K562 (cell line): ENCODE measurements around the gene MAU2. TPM values are rescaled to one million over a fixed set of nuclear protein-coding genes. Genes with fewer than 3 reads are reported as not detected.

Source experiments
- ETV1 ChIP-seq: fragments of 450-650 bp; conservative IDR thresholded peaks from 2 replicates; pipeline ENCODE4 v1.6.1; 2016; ENCODE audit warnings: missing genetic modification characterization, control low read depth, low read depth, missing compliant biosample characterization
- GATA2 ChIP-seq: sonication (generic); formaldehyde crosslinking; IDR thresholded peaks from 2 replicates; pipeline ENCODE4 v1.4.0; 2020; ENCODE audit warnings: mild to moderate bottlenecking, missing genetic modification reagents
- HCFC1 ChIP-seq: IDR thresholded peaks from 2 replicates; pipeline ENCODE4 v1.6.1; 2012; ENCODE audit warnings: low read depth, low read length, improper control_type of control experiment
- HDAC2 ChIP-seq: fragments of 450-650 bp; IDR thresholded peaks from 2 replicates; pipeline ENCODE4 v1.6.1; 2016; ENCODE audit warnings: mild to moderate bottlenecking
- HDAC8 ChIP-seq: fragments of 450-650 bp; IDR thresholded peaks from 2 replicates; pipeline ENCODE4 v1.6.1; 2016; ENCODE audit warnings: mild to moderate bottlenecking, missing genetic modification characterization, moderate library complexity, missing compliant biosample characterization
- KLF6 ChIP-seq: fragments of 250-450 bp; sonication (Bioruptor Pico); IDR thresholded peaks from 2 replicates; pipeline ENCODE4 v1.4.0; 2020; ENCODE audit warnings: mild to moderate bottlenecking, moderate library complexity, borderline replicate concordance
- NCOA6 ChIP-seq: fragments of 450-650 bp; IDR thresholded peaks from 2 replicates; pipeline ENCODE4 v1.6.1; 2017; ENCODE audit warnings: mild to moderate bottlenecking
- NR1H2 ChIP-seq: sonication (generic); formaldehyde crosslinking; IDR thresholded peaks from 2 replicates; pipeline ENCODE4 v1.4.0; 2020; ENCODE audit warnings: mild to moderate bottlenecking, missing genetic modification reagents
- PCBP1 ChIP-seq: fragments of 200-400 bp; formaldehyde crosslinking; IDR thresholded peaks from 2 replicates; pipeline ENCODE4 v1.6.1; 2018; ENCODE audit warnings: mild to moderate bottlenecking, low read depth, low read length; ENCODE audit not compliant: poor library complexity, severe bottlenecking
- TRIM24 ChIP-seq, 2 experiments: fragments of 450-650 bp; IDR thresholded peaks; 2 replicates each; pipeline ENCODE4 v1.6.1; 2016
- ZFP30 ChIP-seq: fragments of 250-450 bp; sonication (Bioruptor Pico); IDR thresholded peaks from 2 replicates; pipeline ENCODE4 v1.8.0; 2022; ENCODE audit warnings: moderate library complexity, mild to moderate bottlenecking, inconsistent platforms, borderline replicate concordance
- ZNF174 ChIP-seq: fragments of 250-450 bp; sonication (Bioruptor Pico); IDR thresholded peaks from 2 replicates; pipeline ENCODE4 v1.4.0; 2020; ENCODE audit warnings: mild to moderate bottlenecking
- ZNF175 ChIP-seq: fragments of 200-800 bp; sonication (Bioruptor generic); IDR thresholded peaks from 2 replicates; pipeline ENCODE4 v1.6.1; 2016; ENCODE audit warnings: low read depth, mild to moderate bottlenecking, missing genetic modification characterization, missing compliant biosample characterization
- ZNF197 ChIP-seq: fragments of 200-800 bp; sonication (Bioruptor generic); IDR thresholded peaks from 2 replicates; pipeline ENCODE4 v1.6.1; 2016; ENCODE audit warnings: low read depth, missing genetic modification characterization, missing compliant biosample characterization
- ZNF436 ChIP-seq: fragments of 250-450, 450-650 bp; sonication (Bioruptor Pico); formaldehyde crosslinking; IDR thresholded peaks from 2 replicates; pipeline ENCODE4 v1.7.0; 2020; ENCODE audit warnings: mild to moderate bottlenecking
- polyA plus RNA-seq, 8 experiments: library from polyadenylated mRNA; depleted of rRNA in 4 of 8; stranded (reverse) in 5 of 8; unstranded in 3 of 8; fragments of >200 nt; fragmentation: Nextera tagmentation in 2 of 8; fragmentation: Illumina TruSeq in 1 of 8; extraction: Ambion mirVana in 2 of 8; extraction: Trizol in 1 of 8; gene quantifications; 2 replicates each; pipeline versions ENCODE4 v1.2.1 to v1.2.3, GENCODE V29; 2011 to 2014; ENCODE audit warnings: inconsistent platforms in 1 of 8, missing spikeins in 1 of 8
- total RNA-seq, 7 experiments: library from RNA; depleted of rRNA in 6 of 7; stranded (reverse); fragments of >200 nt in 6 of 7; fragmentation: Illumina TruSeq in 2 of 7; extraction: Trizol in 2 of 7; gene quantifications; 2 replicates each; pipeline versions ENCODE4 v1.2.1 to v1.2.3, GENCODE V29; 2011 to 2021; ENCODE audit warnings: low replicate concordance in 1 of 7
- TF ChIP-seq, protein P1 (sequence below), 2 experiments: fragments of 450-650 bp; IDR thresholded peaks; 2 replicates each; pipeline ENCODE4 v1.6.1; 2018; ENCODE audit warnings: mild to moderate bottlenecking in 2 of 2, low read depth in 1 of 2; ENCODE audit not compliant: partially characterized antibody in 2 of 2
- TF ChIP-seq, protein P2 (sequence below): sonication (generic); formaldehyde crosslinking; IDR thresholded peaks from 2 replicates; pipeline ENCODE4 v1.8.1; 2023; ENCODE audit warnings: mild to moderate bottlenecking, missing genetic modification reagents
- TF ChIP-seq, protein P3 (sequence below): sonication (generic); formaldehyde crosslinking; IDR thresholded peaks from 2 replicates; pipeline ENCODE4 v1.8.1; 2023; ENCODE audit warnings: mild to moderate bottlenecking, missing genetic modification reagents
- TF ChIP-seq, protein P4 (sequence below): fragments of 250-450 bp; sonication (Bioruptor Pico); IDR thresholded peaks from 2 replicates; pipeline ENCODE4 v1.4.0; 2020; ENCODE audit warnings: mild to moderate bottlenecking

Gene MAU2
- total and polyA plus RNA-seq, 9 of the 15 experiments (the other 6 are each of a cell fraction or from before 2014, with no cell fraction given): 1.2 to 48.1 (median 19.4) TPM

DNA sequence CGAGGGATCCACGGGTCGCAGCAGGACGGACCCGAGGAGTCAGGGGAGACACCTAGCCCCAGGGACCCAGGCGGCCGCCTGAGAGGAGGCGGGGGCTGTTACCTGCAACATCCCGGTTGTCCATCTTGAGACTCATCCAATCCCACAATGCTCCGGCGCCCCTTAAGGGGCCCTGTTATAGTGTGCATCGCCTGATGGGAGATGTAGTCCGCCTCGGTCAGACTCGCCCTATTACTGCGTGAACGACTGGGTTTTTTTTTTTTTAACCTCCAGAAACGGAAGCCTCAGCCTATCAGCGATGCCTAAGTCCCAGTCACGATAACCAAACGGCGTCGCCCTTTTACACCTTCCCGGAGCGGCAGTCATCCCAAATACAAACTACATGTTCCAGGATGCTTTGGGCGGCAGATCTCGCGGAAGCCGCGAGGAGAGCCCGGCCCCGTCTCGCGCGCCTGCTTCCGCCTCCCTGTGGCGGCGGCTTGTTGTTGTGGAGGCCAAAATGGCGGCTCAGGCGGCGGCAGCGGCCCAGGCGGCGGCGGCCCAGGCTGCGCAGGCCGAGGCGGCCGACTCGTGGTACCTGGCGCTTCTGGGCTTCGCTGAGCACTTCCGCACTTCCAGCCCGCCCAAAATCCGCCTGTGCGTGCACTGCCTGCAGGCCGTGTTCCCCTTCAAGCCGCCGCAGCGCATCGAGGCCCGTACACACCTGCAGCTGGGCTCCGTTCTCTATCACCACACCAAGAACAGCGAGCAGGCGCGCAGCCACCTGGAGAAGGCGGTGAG, at the start of gene MAU2, which contains the start of gene SUGP1 (continued):
- TF ChIP-seq, protein P1, sequence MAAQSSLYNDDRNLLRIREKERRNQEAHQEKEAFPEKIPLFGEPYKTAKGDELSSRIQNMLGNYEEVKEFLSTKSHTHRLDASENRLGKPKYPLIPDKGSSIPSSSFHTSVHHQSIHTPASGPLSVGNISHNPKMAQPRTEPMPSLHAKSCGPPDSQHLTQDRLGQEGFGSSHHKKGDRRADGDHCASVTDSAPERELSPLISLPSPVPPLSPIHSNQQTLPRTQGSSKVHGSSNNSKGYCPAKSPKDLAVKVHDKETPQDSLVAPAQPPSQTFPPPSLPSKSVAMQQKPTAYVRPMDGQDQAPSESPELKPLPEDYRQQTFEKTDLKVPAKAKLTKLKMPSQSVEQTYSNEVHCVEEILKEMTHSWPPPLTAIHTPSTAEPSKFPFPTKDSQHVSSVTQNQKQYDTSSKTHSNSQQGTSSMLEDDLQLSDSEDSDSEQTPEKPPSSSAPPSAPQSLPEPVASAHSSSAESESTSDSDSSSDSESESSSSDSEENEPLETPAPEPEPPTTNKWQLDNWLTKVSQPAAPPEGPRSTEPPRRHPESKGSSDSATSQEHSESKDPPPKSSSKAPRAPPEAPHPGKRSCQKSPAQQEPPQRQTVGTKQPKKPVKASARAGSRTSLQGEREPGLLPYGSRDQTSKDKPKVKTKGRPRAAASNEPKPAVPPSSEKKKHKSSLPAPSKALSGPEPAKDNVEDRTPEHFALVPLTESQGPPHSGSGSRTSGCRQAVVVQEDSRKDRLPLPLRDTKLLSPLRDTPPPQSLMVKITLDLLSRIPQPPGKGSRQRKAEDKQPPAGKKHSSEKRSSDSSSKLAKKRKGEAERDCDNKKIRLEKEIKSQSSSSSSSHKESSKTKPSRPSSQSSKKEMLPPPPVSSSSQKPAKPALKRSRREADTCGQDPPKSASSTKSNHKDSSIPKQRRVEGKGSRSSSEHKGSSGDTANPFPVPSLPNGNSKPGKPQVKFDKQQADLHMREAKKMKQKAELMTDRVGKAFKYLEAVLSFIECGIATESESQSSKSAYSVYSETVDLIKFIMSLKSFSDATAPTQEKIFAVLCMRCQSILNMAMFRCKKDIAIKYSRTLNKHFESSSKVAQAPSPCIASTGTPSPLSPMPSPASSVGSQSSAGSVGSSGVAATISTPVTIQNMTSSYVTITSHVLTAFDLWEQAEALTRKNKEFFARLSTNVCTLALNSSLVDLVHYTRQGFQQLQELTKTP (IDR thresholded peaks at IDR 0.05; ENCODE audit: low read depth in 1 of 2, partially characterized antibody in 2 of 2): peak; percentile 69 to 99
- TF ChIP-seq, protein P2, sequence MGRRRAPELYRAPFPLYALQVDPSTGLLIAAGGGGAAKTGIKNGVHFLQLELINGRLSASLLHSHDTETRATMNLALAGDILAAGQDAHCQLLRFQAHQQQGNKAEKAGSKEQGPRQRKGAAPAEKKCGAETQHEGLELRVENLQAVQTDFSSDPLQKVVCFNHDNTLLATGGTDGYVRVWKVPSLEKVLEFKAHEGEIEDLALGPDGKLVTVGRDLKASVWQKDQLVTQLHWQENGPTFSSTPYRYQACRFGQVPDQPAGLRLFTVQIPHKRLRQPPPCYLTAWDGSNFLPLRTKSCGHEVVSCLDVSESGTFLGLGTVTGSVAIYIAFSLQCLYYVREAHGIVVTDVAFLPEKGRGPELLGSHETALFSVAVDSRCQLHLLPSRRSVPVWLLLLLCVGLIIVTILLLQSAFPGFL (CRISPR knock-in tag): 0 out of 2 replicates have a peak, but pooled peaks have one; percentile 17
- peak; percentile 86; the same call in 1 of the 2 replicates for TF ChIP-seq NR1H2 (CRISPR knock-in tag)
- no peak for TF ChIP-seq KLF6 (CRISPR knock-in tag)
- peak; percentile 2 for TF ChIP-seq PCBP1
- peak; percentile 16 for TF ChIP-seq HDAC2
- TF ChIP-seq ZNF436 (CRISPR knock-in tag): no peak
- TF ChIP-seq, protein P3, sequence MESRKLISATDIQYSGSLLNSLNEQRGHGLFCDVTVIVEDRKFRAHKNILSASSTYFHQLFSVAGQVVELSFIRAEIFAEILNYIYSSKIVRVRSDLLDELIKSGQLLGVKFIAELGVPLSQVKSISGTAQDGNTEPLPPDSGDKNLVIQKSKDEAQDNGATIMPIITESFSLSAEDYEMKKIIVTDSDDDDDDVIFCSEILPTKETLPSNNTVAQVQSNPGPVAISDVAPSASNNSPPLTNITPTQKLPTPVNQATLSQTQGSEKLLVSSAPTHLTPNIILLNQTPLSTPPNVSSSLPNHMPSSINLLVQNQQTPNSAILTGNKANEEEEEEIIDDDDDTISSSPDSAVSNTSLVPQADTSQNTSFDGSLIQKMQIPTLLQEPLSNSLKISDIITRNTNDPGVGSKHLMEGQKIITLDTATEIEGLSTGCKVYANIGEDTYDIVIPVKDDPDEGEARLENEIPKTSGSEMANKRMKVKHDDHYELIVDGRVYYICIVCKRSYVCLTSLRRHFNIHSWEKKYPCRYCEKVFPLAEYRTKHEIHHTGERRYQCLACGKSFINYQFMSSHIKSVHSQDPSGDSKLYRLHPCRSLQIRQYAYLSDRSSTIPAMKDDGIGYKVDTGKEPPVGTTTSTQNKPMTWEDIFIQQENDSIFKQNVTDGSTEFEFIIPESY: no peak; the same call in 1 of the 2 replicates
- TF ChIP-seq ZFP30 (CRISPR knock-in tag): no peak
- no peak for TF ChIP-seq NCOA6
- no peak for TF ChIP-seq HDAC8 (tag)
- peak; percentile 50 for TF ChIP-seq ETV1 (tag)
- TF ChIP-seq HCFC1: peak; percentile 95
- no peak for TF ChIP-seq GATA2
- peak; percentile 94 for TF ChIP-seq ZNF197 (CRISPR knock-in tag)
- TF ChIP-seq TRIM24 (IDR thresholded peaks at IDR 0.05): no peak
- TF ChIP-seq, protein P4, sequence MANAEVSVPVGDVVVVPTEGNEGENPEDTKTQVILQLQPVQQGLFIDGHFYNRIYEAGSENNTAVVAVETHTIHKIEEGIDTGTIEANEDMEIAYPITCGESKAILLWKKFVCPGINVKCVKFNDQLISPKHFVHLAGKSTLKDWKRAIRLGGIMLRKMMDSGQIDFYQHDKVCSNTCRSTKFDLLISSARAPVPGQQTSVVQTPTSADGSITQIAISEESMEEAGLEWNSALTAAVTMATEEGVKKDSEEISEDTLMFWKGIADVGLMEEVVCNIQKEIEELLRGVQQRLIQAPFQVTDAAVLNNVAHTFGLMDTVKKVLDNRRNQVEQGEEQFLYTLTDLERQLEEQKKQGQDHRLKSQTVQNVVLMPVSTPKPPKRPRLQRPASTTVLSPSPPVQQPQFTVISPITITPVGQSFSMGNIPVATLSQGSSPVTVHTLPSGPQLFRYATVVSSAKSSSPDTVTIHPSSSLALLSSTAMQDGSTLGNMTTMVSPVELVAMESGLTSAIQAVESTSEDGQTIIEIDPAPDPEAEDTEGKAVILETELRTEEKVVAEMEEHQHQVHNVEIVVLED (CRISPR knock-in tag): 0 out of 2 replicates have a peak, but pooled peaks have one; percentile 39
- no peak; the same call in 1 of the 2 replicates for TF ChIP-seq ZNF175
- TF ChIP-seq ZNF174 (CRISPR knock-in tag): no peak
